ENCODE measurements around the gene MRPS6. TPM values are rescaled to one million over a fixed set of nuclear protein-coding genes. Genes with fewer than 3 reads are reported as not detected.

MRPS6 gene
- total and polyA plus RNA-seq, 2 of the 13 experiments (the other 11 are each of a cell fraction or from before 2014, with no cell fraction given): 14.2 to 26.9 TPM

GRCh38 chr21:34086887-34087306 is 13.5 kb downstream of the MRPS6 start:
- Histone ChIP-seq H2AFZ (ENCODE audit: low read length) (no peak overlapping the region), H3K4me3 (replicated peaks in 1 of 3; ENCODE audit: insufficient read depth in 1 of 3, low read depth in 2 of 3, low read length in 3 of 3) (no peak overlapping the region), H3K79me2 (ENCODE audit: insufficient read depth, low read length) (peaks cover 52% of the 10 kb centered on the region), H3K27me3 (ENCODE audit: control insufficient read depth in 1 of 2, insufficient read depth in 2 of 2, low read length in 2 of 2) (no peaks in the 10 kb centered on the region), H4K20me1 (ENCODE audit: insufficient read depth, low read length) (no peaks in the 10 kb centered on the region), H3K9me3 (ENCODE audit: low read length) (no peaks in the 10 kb centered on the region), H3K36me3 (replicated peaks in 1 of 2; ENCODE audit: control insufficient read depth in 1 of 2, insufficient read depth in 2 of 2, low read length in 2 of 2) (no peaks in the 10 kb centered on the region; a peak in 1 of 5 replicates), H3K4me1 (ENCODE audit: insufficient read depth, low read length) (peaks cover 16% of the 10 kb centered on the region), H3K9ac (ENCODE audit: insufficient read depth, low read depth, low read length) (no peak overlapping the region), H3K4me2 (ENCODE audit: low read depth, low read length) (no peak overlapping the region), H3K27ac (ENCODE audit: extremely low read length, insufficient read depth, low read length) (no peak overlapping the region)
- no TSS peak for BruUV-seq (replicated peaks)
- no peak for TF ChIP-seq AGO2 (optimal IDR thresholded peaks at IDR 0.05; ENCODE audit: low read depth, low read length)
- no peak for TF ChIP-seq ZNF850 (CRISPR knock-in tag; conservative IDR thresholded peaks at IDR 0.05)
- no peak for TF ChIP-seq CHCHD3 (CRISPR knock-in tag; IDR thresholded peaks at IDR 0.05)
- TF ChIP-seq PRDM15 (CRISPR knock-in tag; IDR thresholded peaks at IDR 0.05): no peak
- TF ChIP-seq SAFB2 (CRISPR knock-in tag; IDR thresholded peaks at IDR 0.05; ENCODE audit: borderline replicate concordance, low read depth): no peak
- no peak for TF ChIP-seq PTBP1 (IDR thresholded peaks at IDR 0.05; ENCODE audit: low read depth, low read length, poor library complexity, severe bottlenecking)
- no peak for TF ChIP-seq ZBTB21 (CRISPR knock-in tag; IDR thresholded peaks at IDR 0.05)
- no peak for TF ChIP-seq ATF1 (CRISPR knock-in tag; IDR thresholded peaks at IDR 0.05)
- TF ChIP-seq ZNF331 (CRISPR knock-in tag; IDR thresholded peaks at IDR 0.05): no peak
- TF ChIP-seq HHEX (CRISPR knock-in tag; IDR thresholded peaks at IDR 0.05): no peak
- intact Hi-C loops (cut with micrococcal nuclease; ENCODE audit: unreplicated experiment): no loop called here
- ChIA-PET CTCF (ENCODE audit: low intra/inter-chr PET ratio, low total read pairs) (no interaction called here), POLR2A (no interaction called here)
- in situ Hi-C loops (cut with HindIII; ENCODE audit: extremely low pct_ligation_motif_present, low pct_unique_long_range_greater_than_20kb): no loop called here
- FAIRE-seq (no peak), ATAC-seq (peak; percentile 36; the same call in 1 of the 3 replicates), DNase-seq (ENCODE audit: low spot score) (no peak)
- 96% methylated on average over 5 of the region's 5 CpGs for WGBS (ENCODE audit: low lambda C conversion rate)

Measured in HepG2 (cell line).